CD4-positive, alpha-beta T cell (primary cell): ENCODE measurements around the gene RPS15. TPM values are rescaled to one million over a fixed set of nuclear protein-coding genes. Genes with fewer than 3 reads are reported as not detected.

Experiments
- ATAC-seq: fragments of 200-7000 bp; cut with Tn5 transposase; one replicate; pipeline ENCODE4 v1.10.0; 2022; ENCODE audit warnings: mild to moderate bottlenecking; ENCODE audit not compliant: poor library complexity
- CTCF ChIA-PET: fragments of 350-600 bp; sonication (Branson Sonifier 250); formaldehyde crosslinking; loops from one replicate; lab custom pipeline; 2021; ENCODE audit warnings: antibody characterized with exemption, inconsistent platforms; lab: Charles Lee
- POLR2A ChIA-PET: fragments of 350-600 bp; sonication (Branson Sonifier 250); formaldehyde crosslinking; loops from one replicate; lab custom pipeline; 2021; ENCODE audit warnings: antibody characterized with exemption, inconsistent platforms; lab: Charles Lee
- DNase-seq, 14 experiments: peaks; one replicate each; pipeline ENCODE4 v3.0.0-alpha.2; 2013 to 2020; ENCODE audit warnings: mixed read lengths in 2 of 14
- H3K27ac ChIP-seq, 2 donors: one replicate each; pipeline versions ENCODE4 v1.5.1 to v1.7.0; 2013; ENCODE audit warnings: low read length in 2 of 2, low read depth in 1 of 2, mild to moderate bottlenecking in 1 of 2
- H3K27me3 ChIP-seq, 2 experiments: 1 replicate in 1 of 2; 2 replicates in 1 of 2; pipeline versions ENCODE4 v1.6.1 to v1.7.0; 2013; ENCODE audit warnings: low read length in 2 of 2, control low read depth in 1 of 2, mild to moderate bottlenecking in 1 of 2, moderate library complexity in 1 of 2; ENCODE audit not compliant: insufficient read depth in 2 of 2, control insufficient read depth in 1 of 2
- H3K36me3 ChIP-seq: one replicate; pipeline ENCODE4 v1.6.1; 2013; ENCODE audit warnings: low read length, control low read depth; ENCODE audit not compliant: insufficient read depth
- H3K4me1 ChIP-seq: one replicate; pipeline ENCODE4 v1.6.1; 2013; ENCODE audit warnings: low read length, control low read depth; ENCODE audit not compliant: insufficient read depth
- H3K4me3 ChIP-seq: one replicate; pipeline ENCODE4 v1.5.1; 2013; ENCODE audit warnings: mild to moderate bottlenecking, low read length, moderate library complexity
- H3K9me3 ChIP-seq, 2 experiments: 1 replicate in 1 of 2; 2 replicates in 1 of 2; pipeline versions ENCODE4 v1.6.1 to v1.7.0; 2013; ENCODE audit warnings: low read length in 2 of 2, mild to moderate bottlenecking in 2 of 2, control low read depth in 1 of 2, moderate library complexity in 1 of 2; ENCODE audit not compliant: control insufficient read depth in 1 of 2, insufficient read depth in 1 of 2
- H3K27ac Mint-ChIP-seq: one replicate; pipeline ENCODE4 v1.8.0; 2020; ENCODE audit warnings: mixed read lengths
- H3K27me3 Mint-ChIP-seq: one replicate; pipeline ENCODE4 v1.8.0; 2021; ENCODE audit warnings: mixed read lengths
- H3K36me3 Mint-ChIP-seq: one replicate; pipeline ENCODE4 v1.8.0; 2021; ENCODE audit warnings: low read depth, mixed read lengths
- H3K4me1 Mint-ChIP-seq: one replicate; pipeline ENCODE4 v1.8.0; 2021; ENCODE audit warnings: low read depth, mixed read lengths
- H3K4me3 Mint-ChIP-seq: one replicate; pipeline ENCODE4 v1.8.0; 2020; ENCODE audit warnings: mild to moderate bottlenecking, mixed read lengths
- H3K9me3 Mint-ChIP-seq: one replicate; pipeline ENCODE4 v1.8.0; 2020; ENCODE audit warnings: mixed read lengths
- CTCF ChIP-seq: fragments of 200-600 bp; IDR thresholded peaks from one replicate; pipeline ENCODE4 v1.8.0; 2022; ENCODE audit warnings: antibody characterized with exemption, mild to moderate bottlenecking
- intact Hi-C, 2 experiments: fragments of 100-400 bp; cut with DNase I in 1 of 2; cut with micrococcal nuclease in 1 of 2; formaldehyde crosslinking; loops; one replicate each; pipeline versions ENCODE4 v1.15.1 to v1.9.0; 2023 to 2025; cut with DNase I, micrococcal nuclease
- total RNA-seq, 174 experiments: library from RNA in 2 of 174; stranded (reverse) in 2 of 174; gene quantifications; one replicate each; pipeline ENCODE4 v1.2.3 and lab custom pipeline; 2021 to 2026

Gene RPS15
- total RNA-seq, 2 experiments from 2014 or later, result 2,193 to 2,200 TPM

GRCh38 chr19:1467215-1467489, 29.0 kb downstream of the RPS15 start:
- Mint-ChIP-seq H3K4me3 (no peak overlapping the region), H3K9me3 (no peaks in the 10 kb centered on the region), H3K27me3 (no peaks in the 10 kb centered on the region), H3K36me3 (no peaks in the 10 kb centered on the region), H3K27ac (no peak overlapping the region), H3K4me1 (peaks cover 6% of the 10 kb centered on the region)
- intact Hi-C loops, result loop anchor here in 1 of 2 experiments (1.0 kb wide), 1 partner anchor 26 kb away; no protein-coding TSS in a partner anchor
- peaks cover 18 to 29% of the 10 kb centered on the region in 2 experiments for H3K27me3 ChIP-seq
- no peak for DNase-seq
- no peak for TF ChIP-seq CTCF
- H3K9me3 ChIP-seq, result peaks cover 0 to 16% of the 10 kb centered on the region in 2 experiments
- H3K36me3 ChIP-seq, result no peaks in the 10 kb centered on the region
- no peak for ATAC-seq
- ChIA-PET CTCF (no interaction called here), POLR2A (interaction anchor here (0.8 to 1.3 kb wide), 3 partner anchors 9 to 198 kb away, joined by 3 to 4 read pairs (median 3); partner anchors contain the start of gene CIRBP)
- no peak overlapping the region for H3K27ac ChIP-seq
- peaks cover 59% of the 10 kb centered on the region for H3K4me1 ChIP-seq
- no peak overlapping the region for H3K4me3 ChIP-seq

- Mint-ChIP-seq H3K36me3 (no peaks in the 10 kb centered on the region), H3K9me3 (no peaks in the 10 kb centered on the region), H3K4me3 (no peak overlapping the region), H3K4me1 (peaks cover 6% of the 10 kb centered on the region), H3K27ac (no peak overlapping the region), H3K27me3 (no peaks in the 10 kb centered on the region)
- peaks cover 0 to 16% of the 10 kb centered on the region in 2 experiments for H3K9me3 ChIP-seq
- TF ChIP-seq CTCF, result no peak
- DNase-seq, result no peak
- ChIA-PET CTCF (no interaction called here), POLR2A (interaction anchor here (0.8 to 2.2 kb wide), 4 partner anchors 12 to 198 kb away, joined by 3 to 8 read pairs (median 4); partner anchors contain the start of genes CIRBP and REEP6)
- intact Hi-C loops, result loop anchor here in 1 of 2 experiments (1.0 kb wide), 1 partner anchor 26 kb away; no protein-coding TSS in a partner anchor
- peaks cover 64% of the 10 kb centered on the region for H3K4me1 ChIP-seq
- H3K4me3 ChIP-seq, result no peak overlapping the region
- no peak overlapping the region for H3K27ac ChIP-seq
- no peaks in the 10 kb centered on the region for H3K36me3 ChIP-seq
- ATAC-seq, result no peak
- peaks cover 18 to 29% of the 10 kb centered on the region in 2 experiments for H3K27me3 ChIP-seq
Measured at GRCh38 chr19:1467490-1468273, 29.5 kb downstream of the RPS15 start.

GRCh38 chr19:1468274-1468820, 30.2 kb downstream of the RPS15 start:
- ATAC-seq (no peak), DNase-seq (no peak)
- Histone ChIP-seq H3K4me3 (peak overlapping the region; percentile 10), H3K36me3 (no peaks in the 10 kb centered on the region), H3K27ac (no peak overlapping the region), H3K27me3 (peaks cover 18 to 29% of the 10 kb centered on the region in 2 experiments), H3K4me1 (peaks cover 67% of the 10 kb centered on the region), H3K9me3 (peaks cover 0 to 16% of the 10 kb centered on the region in 2 experiments)
- CTCF ChIA-PET, result no interaction called here
- POLR2A ChIA-PET, result interaction anchor here (0.9 to 2.2 kb wide), 4 partner anchors 23 to 60 kb away, joined by 3 to 8 read pairs (median 4); partner anchors contain the start of gene REEP6
- intact Hi-C loops, result no loop called here
- TF ChIP-seq CTCF, result no peak
- Mint-ChIP-seq H3K9me3 (no peaks in the 10 kb centered on the region), H3K4me1 (peaks cover 11% of the 10 kb centered on the region), H3K27me3 (no peaks in the 10 kb centered on the region), H3K36me3 (no peaks in the 10 kb centered on the region), H3K4me3 (peak overlapping the region; percentile 54), H3K27ac (no peak overlapping the region)
